Type B pancreatic cell (in vitro differentiated cells): Measurements from ENCODE around the gene WNT2B. TPM values are rescaled to one million over a fixed set of nuclear protein-coding genes. Genes with fewer than 3 reads are reported as not detected.

Experiments used
- DNase-seq: peaks from one replicate; pipeline ENCODE4 v3.0.0; 2021; ENCODE audit warnings: mixed read lengths; ENCODE audit not compliant: unreplicated experiment; ENCODE audit errors: extremely low spot score
- H3K27ac Mint-ChIP-seq: 2 replicates; pipeline ENCODE4 v1.8.0; 2021; ENCODE audit warnings: mild to moderate bottlenecking, mixed read lengths
- H3K27me3 Mint-ChIP-seq: 2 replicates; pipeline ENCODE4 v1.8.0; 2021; ENCODE audit warnings: mixed read lengths
- H3K36me3 Mint-ChIP-seq: 2 replicates; pipeline ENCODE4 v1.8.0; 2021; ENCODE audit warnings: mixed read lengths
- H3K4me1 Mint-ChIP-seq: one replicate; pipeline ENCODE4 v1.8.0; 2021; ENCODE audit warnings: mixed read lengths; ENCODE audit not compliant: unreplicated experiment
- H3K4me3 Mint-ChIP-seq: 2 replicates; pipeline ENCODE4 v1.8.0; 2021; ENCODE audit warnings: mild to moderate bottlenecking, mixed read lengths
- H3K9me3 Mint-ChIP-seq: 2 replicates; pipeline ENCODE4 v1.8.0; 2021; ENCODE audit warnings: mixed read lengths
- CTCF ChIP-seq: fragments of 200-600 bp; sonication (generic); conservative IDR thresholded peaks from 2 replicates; pipeline ENCODE4 v1.5.0; 2021; ENCODE audit warnings: antibody characterized with exemption, mild to moderate bottlenecking
- microRNA-seq: library from miRNA; unstranded; fragments of <30 nt; microRNA quantifications from one replicate; pipeline ENCODE4, GENCODE V29; 2020
- total RNA-seq: library from RNA; stranded (reverse); gene quantifications from 2 replicates; pipeline ENCODE4 v1.2.1, GENCODE V29; 2021; ENCODE audit warnings: low replicate concordance

WNT2B gene
- total RNA-seq, 1 donor from 2014 or later: 41.0 TPM

- Mint-ChIP-seq H3K27ac (no peak overlapping the region), H3K9me3 (no peaks in the 10 kb centered on the region), H3K4me1 (no peaks in the 10 kb centered on the region), H3K4me3 (no peak overlapping the region), H3K36me3 (peaks cover 19% of the 10 kb centered on the region), H3K27me3 (no peaks in the 10 kb centered on the region)
- no peak for TF ChIP-seq CTCF
- no peak for DNase-seq
Measured at GRCh38 chr1:112565800-112566199, 57.0 kb downstream of the WNT2B start.

GRCh38 chr1:112575154-112575804 lies 66.5 kb downstream of the WNT2B start:
- Mint-ChIP-seq H3K4me3 (no peak overlapping the region), H3K27ac (no peak overlapping the region), H3K27me3 (no peaks in the 10 kb centered on the region), H3K4me1 (no peaks in the 10 kb centered on the region), H3K36me3 (peaks cover 34% of the 10 kb centered on the region), H3K9me3 (no peaks in the 10 kb centered on the region)
- DNase-seq: no peak
- no peak for TF ChIP-seq CTCF

- Mint-ChIP-seq H3K4me3 (no peak overlapping the region), H3K4me1 (no peaks in the 10 kb centered on the region), H3K9me3 (no peaks in the 10 kb centered on the region), H3K27me3 (no peaks in the 10 kb centered on the region), H3K27ac (no peak overlapping the region), H3K36me3 (peaks cover 30% of the 10 kb centered on the region)
- no peak for TF ChIP-seq CTCF
- no peak for DNase-seq
Measured at GRCh38 chr1:112576240-112576639, 67.5 kb downstream of the WNT2B start.

Small RNA genes within 50 kb of the gene (microRNA-seq; reads per million reads assigned to microRNA genes)
- gene MIR4256: not detected

Other genes starting within 250 kb of the WNT2B start
- 47.9 and 77.4 TPM in 2 replicates for gene CTTNBP2NL, start 112.8 kb upstream of the WNT2B start, total RNA-seq
- gene ST7L, start 110.2 kb downstream of the WNT2B start, total RNA-seq: 17.1 and 22.0 TPM in 2 replicates
- gene CAPZA1, start 110.9 kb downstream of the WNT2B start, total RNA-seq: 128 and 129 TPM in 2 replicates
- gene MOV10, start 165.7 kb downstream of the WNT2B start, total RNA-seq: 113 and 128 TPM in 2 replicates
- 131 and 173 TPM in 2 replicates for gene RHOC, start 198.2 kb downstream of the WNT2B start, total RNA-seq
- gene PPM1J, start 206.4 kb downstream of the WNT2B start, total RNA-seq: 2.5 and 2.6 TPM in 2 replicates